Liver (tissue), 3 donors: Measurements from ENCODE around the gene RHO.

Experiments
- ATF3 ChIP-seq: IDR thresholded peaks from 2 replicates; pipeline ENCODE4 v1.6.1; 2016; ENCODE audit warnings: antibody characterized with exemption
- CTCF ChIP-seq: fragments of 150-350 bp; IDR thresholded peaks from 2 replicates; pipeline ENCODE4 v1.5.1; 2017; ENCODE audit warnings: improper control_type of control experiment, low read depth, low read length; ENCODE audit not compliant: missing input control
- EGR1 ChIP-seq, 2 donors: IDR thresholded peaks; 2 replicates each; pipeline ENCODE4 v1.6.1; 2016 to 2018; ENCODE audit warnings: antibody characterized with exemption in 2 of 2, low read depth in 2 of 2
- FOXA1 ChIP-seq: IDR thresholded peaks from 2 replicates; pipeline ENCODE4 v1.6.1; 2016; ENCODE audit warnings: antibody characterized with exemption
- HNF4A ChIP-seq, 2 donors: conservative IDR thresholded peaks; 2 replicates each; pipeline ENCODE4 v1.6.1; 2016; ENCODE audit warnings: antibody characterized with exemption in 2 of 2, mild to moderate bottlenecking in 2 of 2
- JUND ChIP-seq, 2 donors: IDR thresholded peaks; 2 replicates each; pipeline ENCODE4 v1.6.1; 2016; ENCODE audit warnings: antibody characterized with exemption in 2 of 2
- RAD21 ChIP-seq, 2 donors: IDR thresholded peaks; 2 replicates each; pipeline ENCODE4 v1.6.1; 2016; ENCODE audit warnings: antibody characterized with exemption in 2 of 2, mild to moderate bottlenecking in 2 of 2
- RXRA ChIP-seq, 2 donors: IDR thresholded peaks; 2 replicates each; pipeline ENCODE4 v1.6.1; 2017 to 2018; ENCODE audit warnings: antibody characterized with exemption in 2 of 2, mild to moderate bottlenecking in 1 of 2
- SP1 ChIP-seq: IDR thresholded peaks from 2 replicates; pipeline ENCODE4 v1.6.1; 2018; ENCODE audit warnings: antibody characterized with exemption, mild to moderate bottlenecking
- TAF1 ChIP-seq: conservative IDR thresholded peaks from 2 replicates; pipeline ENCODE4 v1.6.1; 2016; ENCODE audit warnings: antibody characterized with exemption, mild to moderate bottlenecking
- YY1 ChIP-seq: IDR thresholded peaks from 2 replicates; pipeline ENCODE4 v1.6.1; 2016; ENCODE audit warnings: antibody characterized with exemption, mild to moderate bottlenecking
- TF ChIP-seq, protein P1 (sequence below): IDR thresholded peaks from 2 replicates; pipeline ENCODE4 v1.6.1; 2016; ENCODE audit warnings: antibody characterized with exemption
- TF ChIP-seq, protein P2 (sequence below): IDR thresholded peaks from 2 replicates; pipeline ENCODE4 v1.6.1; 2016; ENCODE audit warnings: antibody characterized with exemption, mild to moderate bottlenecking
- TF ChIP-seq, protein P3 (sequence below): IDR thresholded peaks from 2 replicates; pipeline ENCODE4 v1.6.1; 2016; ENCODE audit warnings: antibody characterized with exemption
- donor health status: healthy.
- donor health status: healthy.

DNA sequence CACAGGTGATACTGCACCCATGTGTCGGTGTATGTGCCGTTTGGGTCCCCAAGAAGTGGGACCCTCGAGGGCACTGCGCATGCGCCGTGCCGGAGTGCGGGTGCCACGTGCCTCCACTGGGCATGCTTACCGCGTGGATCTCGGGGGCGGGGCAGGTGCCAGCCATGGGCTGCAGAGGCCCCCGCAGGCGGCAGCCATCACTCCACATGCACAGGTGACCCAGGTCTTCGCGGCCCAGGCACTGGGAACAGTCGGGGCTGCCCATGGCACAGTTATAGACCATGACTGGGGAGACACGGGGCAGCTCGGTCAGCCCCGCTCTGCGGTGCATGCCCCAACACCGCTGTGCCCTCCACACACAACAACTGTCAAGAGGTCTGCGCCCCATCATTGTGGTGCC is 45.8 kb downstream of the RHO start:
- TF ChIP-seq, protein P1, sequence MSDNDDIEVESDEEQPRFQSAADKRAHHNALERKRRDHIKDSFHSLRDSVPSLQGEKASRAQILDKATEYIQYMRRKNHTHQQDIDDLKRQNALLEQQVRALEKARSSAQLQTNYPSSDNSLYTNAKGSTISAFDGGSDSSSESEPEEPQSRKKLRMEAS: no peak
- TF ChIP-seq TAF1 (no peak), CTCF (no peak), EGR1 (IDR thresholded peaks at IDR 0.05; ENCODE audit: low read depth in 2 of 2) (no peak), ATF3 (no peak), SP1 (no peak), JUND (IDR thresholded peaks at IDR 0.05) (no peak), RXRA (IDR thresholded peaks at IDR 0.05) (no peak), FOXA1 (no peak), RAD21 (IDR thresholded peaks at IDR 0.05) (no peak), YY1 (no peak), HNF4A (conservative IDR thresholded peaks at IDR 0.05) (no peak)
- TF ChIP-seq, protein P2, sequence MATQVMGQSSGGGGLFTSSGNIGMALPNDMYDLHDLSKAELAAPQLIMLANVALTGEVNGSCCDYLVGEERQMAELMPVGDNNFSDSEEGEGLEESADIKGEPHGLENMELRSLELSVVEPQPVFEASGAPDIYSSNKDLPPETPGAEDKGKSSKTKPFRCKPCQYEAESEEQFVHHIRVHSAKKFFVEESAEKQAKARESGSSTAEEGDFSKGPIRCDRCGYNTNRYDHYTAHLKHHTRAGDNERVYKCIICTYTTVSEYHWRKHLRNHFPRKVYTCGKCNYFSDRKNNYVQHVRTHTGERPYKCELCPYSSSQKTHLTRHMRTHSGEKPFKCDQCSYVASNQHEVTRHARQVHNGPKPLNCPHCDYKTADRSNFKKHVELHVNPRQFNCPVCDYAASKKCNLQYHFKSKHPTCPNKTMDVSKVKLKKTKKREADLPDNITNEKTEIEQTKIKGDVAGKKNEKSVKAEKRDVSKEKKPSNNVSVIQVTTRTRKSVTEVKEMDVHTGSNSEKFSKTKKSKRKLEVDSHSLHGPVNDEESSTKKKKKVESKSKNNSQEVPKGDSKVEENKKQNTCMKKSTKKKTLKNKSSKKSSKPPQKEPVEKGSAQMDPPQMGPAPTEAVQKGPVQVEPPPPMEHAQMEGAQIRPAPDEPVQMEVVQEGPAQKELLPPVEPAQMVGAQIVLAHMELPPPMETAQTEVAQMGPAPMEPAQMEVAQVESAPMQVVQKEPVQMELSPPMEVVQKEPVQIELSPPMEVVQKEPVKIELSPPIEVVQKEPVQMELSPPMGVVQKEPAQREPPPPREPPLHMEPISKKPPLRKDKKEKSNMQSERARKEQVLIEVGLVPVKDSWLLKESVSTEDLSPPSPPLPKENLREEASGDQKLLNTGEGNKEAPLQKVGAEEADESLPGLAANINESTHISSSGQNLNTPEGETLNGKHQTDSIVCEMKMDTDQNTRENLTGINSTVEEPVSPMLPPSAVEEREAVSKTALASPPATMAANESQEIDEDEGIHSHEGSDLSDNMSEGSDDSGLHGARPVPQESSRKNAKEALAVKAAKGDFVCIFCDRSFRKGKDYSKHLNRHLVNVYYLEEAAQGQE: no peak
- TF ChIP-seq, protein P3, sequence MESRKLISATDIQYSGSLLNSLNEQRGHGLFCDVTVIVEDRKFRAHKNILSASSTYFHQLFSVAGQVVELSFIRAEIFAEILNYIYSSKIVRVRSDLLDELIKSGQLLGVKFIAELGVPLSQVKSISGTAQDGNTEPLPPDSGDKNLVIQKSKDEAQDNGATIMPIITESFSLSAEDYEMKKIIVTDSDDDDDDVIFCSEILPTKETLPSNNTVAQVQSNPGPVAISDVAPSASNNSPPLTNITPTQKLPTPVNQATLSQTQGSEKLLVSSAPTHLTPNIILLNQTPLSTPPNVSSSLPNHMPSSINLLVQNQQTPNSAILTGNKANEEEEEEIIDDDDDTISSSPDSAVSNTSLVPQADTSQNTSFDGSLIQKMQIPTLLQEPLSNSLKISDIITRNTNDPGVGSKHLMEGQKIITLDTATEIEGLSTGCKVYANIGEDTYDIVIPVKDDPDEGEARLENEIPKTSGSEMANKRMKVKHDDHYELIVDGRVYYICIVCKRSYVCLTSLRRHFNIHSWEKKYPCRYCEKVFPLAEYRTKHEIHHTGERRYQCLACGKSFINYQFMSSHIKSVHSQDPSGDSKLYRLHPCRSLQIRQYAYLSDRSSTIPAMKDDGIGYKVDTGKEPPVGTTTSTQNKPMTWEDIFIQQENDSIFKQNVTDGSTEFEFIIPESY: no peak
